ENCODE results near the gene BPIFB4.

GRCh38 chr20:33059741-33060390 lies 19.6 kb upstream of the BPIFB4 start:
- TF ChIP-seq EZH2 (IDR thresholded peaks at IDR 0.05; ENCODE audit: borderline replicate concordance, low read depth, low read length, poor library complexity, severe bottlenecking) (no peak), CTCF (conservative IDR thresholded peaks at IDR 0.05; ENCODE audit: low read depth, low read length) (no peak)
